Prostate gland (tissue), 2 donors: ENCODE measurements around the gene PEX14. TPM values are rescaled to one million over a fixed set of nuclear protein-coding genes. Genes with fewer than 3 reads are reported as not detected.

ENCODE experiments used
- DNase-seq: peaks from one replicate; pipeline ENCODE4 v3.0.0-alpha.2; 2019; ENCODE audit warnings: low spot score
- H3K27ac ChIP-seq, 2 donors: fragments of 200-600 bp; sonication (generic); 2 replicates each; pipeline ENCODE4 v1.5.1; 2017 to 2019
- H3K27me3 ChIP-seq: fragments of 200-600 bp; sonication (generic); replicated peaks from 2 replicates; pipeline ENCODE4 v1.5.1; 2019; ENCODE audit not compliant: insufficient read depth
- H3K36me3 ChIP-seq, 2 donors: fragments of 200-600 bp; sonication (generic); 1 replicate in 1 of 2; 2 replicates in 1 of 2; pipeline versions ENCODE4 v1.5.1 to v1.8.1; 2017 to 2019
- H3K4me1 ChIP-seq: fragments of 200-600 bp; sonication (generic); replicated peaks from 2 replicates; pipeline ENCODE4 v1.5.1; 2019
- H3K4me3 ChIP-seq, 2 donors: fragments of 200-600 bp; sonication (generic); 2 replicates each; pipeline ENCODE4 v1.5.1; 2017 to 2019
- H3K9me3 ChIP-seq: fragments of 200-600 bp; sonication (generic); 2 replicates; pipeline ENCODE4 v1.5.1; 2017
- CTCF ChIP-seq, 4 experiments: fragments of 200-600 bp in 2 of 4; fragments of 450-650 bp in 2 of 4; sonication (generic) in 2 of 4; IDR thresholded peaks; 1 replicate in 3 of 4; 2 replicates in 1 of 4; pipeline ENCODE4 v1.5.1; 2016 to 2019; ENCODE audit warnings: antibody characterized with exemption in 4 of 4, mild to moderate bottlenecking in 2 of 4, moderate library complexity in 2 of 4
- POLR2A ChIP-seq: fragments of 450-650 bp; IDR thresholded peaks from one replicate; pipeline ENCODE4 v1.6.1; 2016; ENCODE audit warnings: antibody characterized with exemption, mild to moderate bottlenecking
- POLR2AphosphoS5 ChIP-seq: sonication (generic); formaldehyde crosslinking; IDR thresholded peaks from one replicate; pipeline ENCODE4 v1.6.1; 2017; ENCODE audit warnings: antibody characterized with exemption
- WGBS: methylation state at CpG from one replicate; pipeline ENCODE4 v1.1.5; 2018; 5-methylcytosine and 5-hydroxymethylcytosine counted together
- intact Hi-C: fragments of 100-400 bp; cut with DNase I; formaldehyde crosslinking; loops from one replicate; pipeline ENCODE4 v1.14.2; 2022
- total RNA-seq, 2 donors: library from RNA; depleted of rRNA; stranded (reverse); fragments of >200 nt; gene quantifications; one replicate each; pipeline ENCODE4 v1.1.0, GENCODE V29; 2016

Gene PEX14
- total RNA-seq, 2 donors from 2014 or later = 26.1 to 34.7 TPM

GRCh38 chr1:10669570-10669969 is 194.8 kb downstream of the PEX14 start:
- Histone ChIP-seq H3K4me3 (no peak overlapping the region), H3K36me3 (no peaks in the 10 kb centered on the region), H3K27ac (peak overlapping the region; percentile 91 to 96), H3K4me1 (peaks cover 90% of the 10 kb centered on the region), H3K9me3 (no peaks in the 10 kb centered on the region), H3K27me3 (no peaks in the 10 kb centered on the region)
- WGBS = 72% methylated on average over 12 of the region's 12 CpGs
- intact Hi-C loops = no loop called here
- no peak for TF ChIP-seq POLR2AphosphoS5
- TF ChIP-seq CTCF (IDR thresholded peaks at IDR 0.05) = no peak
- TF ChIP-seq POLR2A = no peak
- DNase-seq = no peak

GRCh38 chr1:10670190-10670589 is 195.4 kb downstream of the PEX14 start:
- TF ChIP-seq POLR2A (no peak), CTCF (IDR thresholded peaks at IDR 0.05) (no peak), POLR2AphosphoS5 (no peak)
- WGBS = 86% methylated on average over 10 of the region's 10 CpGs
- intact Hi-C loops = no loop called here
- H3K36me3 ChIP-seq = no peaks in the 10 kb centered on the region
- no peak overlapping the region for H3K4me3 ChIP-seq
- peaks cover 90% of the 10 kb centered on the region for H3K4me1 ChIP-seq
- no peaks in the 10 kb centered on the region for H3K9me3 ChIP-seq
- peak overlapping the region; percentile 91 to 96 for H3K27ac ChIP-seq
- H3K27me3 ChIP-seq = no peaks in the 10 kb centered on the region
- no peak for DNase-seq

- no peaks in the 10 kb centered on the region for H3K36me3 ChIP-seq
- peak overlapping the region; percentile 91 to 96 for H3K27ac ChIP-seq
- no peak for TF ChIP-seq POLR2AphosphoS5
- no peak for TF ChIP-seq POLR2A
- TF ChIP-seq CTCF (IDR thresholded peaks at IDR 0.05) = no peak
- H3K4me3 ChIP-seq = no peak overlapping the region
- intact Hi-C loops = no loop called here
- H3K27me3 ChIP-seq = no peaks in the 10 kb centered on the region
- no peak for DNase-seq
- peaks cover 90% of the 10 kb centered on the region for H3K4me1 ChIP-seq
- no peaks in the 10 kb centered on the region for H3K9me3 ChIP-seq
- 55% methylated on average over 18 of the region's 18 CpGs for WGBS
Observed at GRCh38 chr1:10671090-10671489, 196.3 kb downstream of the PEX14 start.

GRCh38 chr1:10671622-10672342 is 197.0 kb downstream of the PEX14 start:
- DNase-seq = no peak
- 47% methylated on average over 26 of the region's 27 CpGs for WGBS
- Histone ChIP-seq H3K27ac (peak overlapping the region; percentile 91 to 96), H3K36me3 (no peaks in the 10 kb centered on the region), H3K4me1 (peaks cover 89% of the 10 kb centered on the region), H3K4me3 (no peak overlapping the region), H3K27me3 (no peaks in the 10 kb centered on the region), H3K9me3 (no peaks in the 10 kb centered on the region)
- no peak for TF ChIP-seq POLR2AphosphoS5
- no peak for TF ChIP-seq POLR2A
- TF ChIP-seq CTCF (IDR thresholded peaks at IDR 0.05) = no peak
- intact Hi-C loops = no loop called here

- Histone ChIP-seq H3K27ac (peak overlapping the region; percentile 91 to 96), H3K4me1 (peaks cover 89% of the 10 kb centered on the region)
- TF ChIP-seq CTCF (IDR thresholded peaks at IDR 0.05) = no peak
- TF ChIP-seq POLR2AphosphoS5 = no peak
- no peak for TF ChIP-seq POLR2A
Observed at GRCh38 chr1:10672343-10673050, 197.7 kb downstream of the PEX14 start.

More at GRCh38 chr1:10672343-10673050, 197.7 kb downstream of the PEX14 start:
- no peaks in the 10 kb centered on the region for H3K9me3 ChIP-seq
- H3K36me3 ChIP-seq = no peaks in the 10 kb centered on the region
- H3K27me3 ChIP-seq = no peaks in the 10 kb centered on the region
- WGBS = 63% methylated on average over 35 of the region's 35 CpGs
- no peak for DNase-seq
- H3K4me3 ChIP-seq = no peak overlapping the region
- intact Hi-C loops = no loop called here
